ENCODE results near the gene PHF12. TPM values are rescaled to one million over a fixed set of nuclear protein-coding genes. Genes with fewer than 3 reads are reported as not detected.

Gene PHF12
- total RNA-seq, 1 experiment from 2014 or later, result 35.7 TPM

DNA sequence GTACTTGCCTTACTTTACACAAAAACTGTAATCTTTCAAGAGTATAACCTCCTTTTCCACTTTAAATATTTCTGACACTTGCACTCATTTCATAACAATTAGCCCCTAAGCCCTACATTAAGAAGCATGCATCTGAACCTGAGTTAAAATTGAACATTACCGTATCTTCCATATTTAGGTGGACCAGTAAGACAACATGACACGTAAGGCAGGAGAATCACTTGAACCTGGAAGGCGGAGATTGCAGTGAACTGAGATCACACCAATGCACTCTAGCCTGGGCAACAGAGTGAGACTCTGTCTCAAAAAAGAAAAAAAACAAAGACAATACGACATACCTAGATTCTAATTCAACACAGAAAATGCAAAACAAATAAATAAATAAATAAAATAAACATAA, 7.0 kb downstream of the PHF12 start:
- Histone ChIP-seq H3K9me3 (ENCODE audit: control insufficient read depth in 1 of 2, insufficient read depth in 1 of 2, low read depth in 1 of 2, low read length in 2 of 2) (no peaks in the 10 kb centered on the region), H3K9me2 (ENCODE audit: insufficient read depth) (no peaks in the 10 kb centered on the region), H3K4me2 (ENCODE audit: low read length) (no peak overlapping the region), H3K9ac (ENCODE audit: low read length) (no peak overlapping the region), H3K79me2 (ENCODE audit: insufficient read depth, low read length) (peaks cover 100% of the 10 kb centered on the region), H2AFZ (ENCODE audit: low read depth, low read length, poor library complexity, severe bottlenecking) (no peak overlapping the region), H3K4me3 (replicated peaks in 1 of 2; ENCODE audit: low read depth in 1 of 2, low read length in 2 of 2) (no peak overlapping the region), H3K36me3 (ENCODE audit: control insufficient read depth in 1 of 2, insufficient read depth in 2 of 2, low read length in 2 of 2) (peaks cover 6 to 17% of the 10 kb centered on the region in 2 experiments; a peak in 3 of 4 replicates), H3K27ac (ENCODE audit: low read depth, low read length) (no peak overlapping the region), H3K27me3 (ENCODE audit: insufficient read depth, low read length) (no peaks in the 10 kb centered on the region), H4K20me1 (ENCODE audit: insufficient read depth) (no peaks in the 10 kb centered on the region), H3K4me1 (ENCODE audit: control insufficient read depth in 1 of 2, insufficient read depth in 2 of 2, low read length in 2 of 2) (peaks cover 9 to 11% of the 10 kb centered on the region in 2 experiments)
- DNase-seq (ENCODE audit: low read depth, low spot score) (no peak), ATAC-seq (no peak)
- ChIA-PET POLR2A (no interaction called here), RAD21 (ENCODE audit: low non-redundant PET in 1 of 2, low total read pairs in 2 of 2, uncharacterized antibody in 2 of 2, unreplicated experiment in 2 of 2) (no interaction called here), CTCF (no interaction called here)
- intact Hi-C loops (cut with micrococcal nuclease), result no loop called here
- BruUV-seq (replicated peaks), result no TSS peak
- TF ChIP-seq, protein P1, sequence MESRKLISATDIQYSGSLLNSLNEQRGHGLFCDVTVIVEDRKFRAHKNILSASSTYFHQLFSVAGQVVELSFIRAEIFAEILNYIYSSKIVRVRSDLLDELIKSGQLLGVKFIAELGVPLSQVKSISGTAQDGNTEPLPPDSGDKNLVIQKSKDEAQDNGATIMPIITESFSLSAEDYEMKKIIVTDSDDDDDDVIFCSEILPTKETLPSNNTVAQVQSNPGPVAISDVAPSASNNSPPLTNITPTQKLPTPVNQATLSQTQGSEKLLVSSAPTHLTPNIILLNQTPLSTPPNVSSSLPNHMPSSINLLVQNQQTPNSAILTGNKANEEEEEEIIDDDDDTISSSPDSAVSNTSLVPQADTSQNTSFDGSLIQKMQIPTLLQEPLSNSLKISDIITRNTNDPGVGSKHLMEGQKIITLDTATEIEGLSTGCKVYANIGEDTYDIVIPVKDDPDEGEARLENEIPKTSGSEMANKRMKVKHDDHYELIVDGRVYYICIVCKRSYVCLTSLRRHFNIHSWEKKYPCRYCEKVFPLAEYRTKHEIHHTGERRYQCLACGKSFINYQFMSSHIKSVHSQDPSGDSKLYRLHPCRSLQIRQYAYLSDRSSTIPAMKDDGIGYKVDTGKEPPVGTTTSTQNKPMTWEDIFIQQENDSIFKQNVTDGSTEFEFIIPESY (IDR thresholded peaks at IDR 0.05; ENCODE audit: extremely low read depth, insufficient replicate concordance, low read length), result no peak
- TF ChIP-seq, protein P2, sequence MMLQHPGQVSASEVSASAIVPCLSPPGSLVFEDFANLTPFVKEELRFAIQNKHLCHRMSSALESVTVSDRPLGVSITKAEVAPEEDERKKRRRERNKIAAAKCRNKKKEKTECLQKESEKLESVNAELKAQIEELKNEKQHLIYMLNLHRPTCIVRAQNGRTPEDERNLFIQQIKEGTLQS (IDR thresholded peaks at IDR 0.05), result no peak
- TF ChIP-seq ZFX (IDR thresholded peaks at IDR 0.05) (no peak), EZH2 (IDR thresholded peaks at IDR 0.05) (no peak)

DNA sequence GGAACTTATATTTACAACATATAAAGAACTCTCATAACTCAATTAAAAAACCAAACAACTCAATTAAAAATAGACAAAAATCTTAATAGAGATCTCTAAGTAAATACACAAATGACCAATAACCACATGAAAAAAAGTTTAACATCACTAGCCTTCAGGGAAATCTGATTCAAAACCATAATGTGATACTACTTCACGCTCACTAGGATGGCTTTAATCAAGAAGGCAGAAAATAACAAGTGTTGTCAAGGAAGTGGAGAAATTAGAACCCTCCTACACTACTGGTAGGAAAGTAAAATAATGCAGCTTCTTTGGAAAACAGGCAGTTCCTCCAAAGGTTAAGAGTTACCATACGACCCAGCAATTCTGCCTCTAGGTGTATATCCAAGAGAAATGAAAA, 8.4 kb downstream of the PHF12 start:
- Histone ChIP-seq H4K20me1 (ENCODE audit: insufficient read depth) (no peaks in the 10 kb centered on the region), H2AFZ (ENCODE audit: low read depth, low read length, poor library complexity, severe bottlenecking) (no peak overlapping the region), H3K27ac (ENCODE audit: low read depth, low read length) (no peak overlapping the region), H3K9me3 (ENCODE audit: control insufficient read depth in 1 of 2, insufficient read depth in 1 of 2, low read depth in 1 of 2, low read length in 2 of 2) (no peaks in the 10 kb centered on the region), H3K9ac (ENCODE audit: low read length) (no peak overlapping the region), H3K4me1 (ENCODE audit: control insufficient read depth in 1 of 2, insufficient read depth in 2 of 2, low read length in 2 of 2) (peaks cover 0 to under 1% of the 10 kb centered on the region in 2 experiments; a peak in 1 of 4 replicates), H3K4me2 (ENCODE audit: low read length) (no peak overlapping the region), H3K27me3 (ENCODE audit: insufficient read depth, low read length) (no peaks in the 10 kb centered on the region), H3K36me3 (ENCODE audit: control insufficient read depth in 1 of 2, insufficient read depth in 2 of 2, low read length in 2 of 2) (peaks cover 6 to 17% of the 10 kb centered on the region in 2 experiments; a peak in 3 of 4 replicates), H3K79me2 (ENCODE audit: insufficient read depth, low read length) (peaks cover 100% of the 10 kb centered on the region), H3K4me3 (replicated peaks in 1 of 2; ENCODE audit: low read depth in 1 of 2, low read length in 2 of 2) (no peak overlapping the region), H3K9me2 (ENCODE audit: insufficient read depth) (no peaks in the 10 kb centered on the region)
- intact Hi-C loops (cut with micrococcal nuclease), result no loop called here
- DNase-seq (ENCODE audit: low read depth, low spot score) (no peak), ATAC-seq (no peak)
- CTCF ChIA-PET, result no interaction called here
- POLR2A ChIA-PET, result no interaction called here
- BruUV-seq (replicated peaks), result no TSS peak
- RAD21 ChIA-PET (ENCODE audit: low non-redundant PET in 1 of 2, low total read pairs in 2 of 2, uncharacterized antibody in 2 of 2, unreplicated experiment in 2 of 2), result no interaction called here
- TF ChIP-seq YY1 (IDR thresholded peaks at IDR 0.05; ENCODE audit: extremely low read depth, insufficient replicate concordance, low read depth, low read length) (no peak), TCF7L2 (IDR thresholded peaks at IDR 0.05; ENCODE audit: borderline replicate concordance, extremely low read depth, insufficient read depth, insufficient read length) (no peak), EZH2phosphoT487 (IDR thresholded peaks at IDR 0.05; ENCODE audit: borderline replicate concordance) (no peak), SP1 (IDR thresholded peaks at IDR 0.05; ENCODE audit: low read depth) (no peak), EGR1 (IDR thresholded peaks at IDR 0.05; ENCODE audit: low read depth) (no peak), ZFX (IDR thresholded peaks at IDR 0.05) (no peak), CEBPB (IDR thresholded peaks at IDR 0.05; ENCODE audit: low read depth) (no peak), SIN3A (IDR thresholded peaks at IDR 0.05; ENCODE audit: low read depth) (no peak), CBX3 (IDR thresholded peaks at IDR 0.05; ENCODE audit: low read depth) (no peak), SRF (IDR thresholded peaks at IDR 0.05; ENCODE audit: low read depth) (no peak), FOSL1 (IDR thresholded peaks at IDR 0.05; ENCODE audit: low read depth) (no peak)
- TF ChIP-seq, protein P1 (IDR thresholded peaks at IDR 0.05; ENCODE audit: extremely low read depth, insufficient replicate concordance, low read length), result no peak
